Heart left ventricle (tissue), 16 donors: Measurements from ENCODE around the gene MYBPC2. TPM values are rescaled to one million over a fixed set of nuclear protein-coding genes. Genes with fewer than 3 reads are reported as not detected.

Experiments used
- ATAC-seq, 4 donors: fragments of 200-7000 bp; cut with Tn5 transposase; one replicate each; pipeline ENCODE4 v1.9.1; 2020 to 2022; ENCODE audit warnings: moderate library complexity in 4 of 4, mild to moderate bottlenecking in 3 of 4, moderate number of reproducible peaks in 1 of 4
- DNase-seq, 5 donors: peaks; one replicate each; pipeline ENCODE4 v3.0.0-alpha.2; 2020
- H3K27ac ChIP-seq, 12 donors: fragments of 200-600 bp; sonication (generic) in 4 of 12; one replicate each; pipeline versions ENCODE4 v1.5.0 to v1.8.0; 2016 to 2022; ENCODE audit warnings: mild to moderate bottlenecking in 2 of 12
- H3K27me3 ChIP-seq, 9 donors: fragments of 200-600 bp; sonication (generic) in 2 of 9; one replicate each; pipeline versions ENCODE4 v1.5.1 to v1.8.0; 2016 to 2022; ENCODE audit warnings: mild to moderate bottlenecking in 3 of 9
- H3K36me3 ChIP-seq, 9 donors: fragments of 200-600 bp; sonication (generic) in 2 of 9; one replicate each; pipeline versions ENCODE4 v1.5.0 to v1.8.0; 2018 to 2022; ENCODE audit warnings: mild to moderate bottlenecking in 2 of 9
- H3K4me1 ChIP-seq, 12 donors: fragments of 200-600 bp; sonication (generic) in 4 of 12; one replicate each; pipeline versions ENCODE4 v1.5.0 to v1.8.0; 2016 to 2022; ENCODE audit warnings: mild to moderate bottlenecking in 3 of 12
- H3K4me3 ChIP-seq, 12 donors: fragments of 200-600 bp; sonication (generic) in 4 of 12; one replicate each; pipeline versions ENCODE4 v1.5.0 to v1.8.0; 2017 to 2022; ENCODE audit warnings: mild to moderate bottlenecking in 9 of 12, moderate library complexity in 4 of 12
- H3K9me3 ChIP-seq, 12 donors: fragments of 200-600 bp; sonication (generic) in 4 of 12; one replicate each; pipeline versions ENCODE4 v1.5.0 to v1.8.0; 2016 to 2022; ENCODE audit warnings: mild to moderate bottlenecking in 1 of 12
- POLR2A ChIP-seq, 2 donors: fragments of 450-650 bp; IDR thresholded peaks; one replicate each; pipeline ENCODE4 v1.6.1; 2017; ENCODE audit warnings: antibody characterized with exemption in 2 of 2, mild to moderate bottlenecking in 2 of 2, moderate library complexity in 2 of 2
- whole genome bisulfite sequencing, 4 donors: extraction: QIAGEN DNeasy Blood & Tissue Kit in 2 of 4; methylation state at CpG; one replicate each; pipeline versions ENCODE4 v1.1.5 to v1.1.7; 2013 to 2018; 5-methylcytosine and 5-hydroxymethylcytosine counted together
- intact Hi-C, 10 donors: fragments of 100-400 bp; cut with DNase I; formaldehyde crosslinking; loops; one replicate each; pipeline versions ENCODE4 v1.11.1 to v1.14.2; 2022
- polyA plus RNA-seq, 2 donors: library from polyadenylated mRNA; stranded (reverse); fragments of 200-250 nt; gene quantifications; one replicate each; pipeline ENCODE4 v1.2.3, GENCODE V29; 2013
- total RNA-seq, 9 donors: library from RNA; depleted of rRNA in 2 of 9; stranded (reverse); fragments of >200 nt in 2 of 9; fragmentation: NEBNext Ultra II Directional in 3 of 9; extraction: Animal tissue kit (Norgen Biotek cat#: 25700) in 3 of 9; gene quantifications; one replicate each; pipeline versions ENCODE4 v1.1.0 to v1.2.4, GENCODE V29; 2016 to 2023
- TF ChIP-seq, protein P1 (sequence below), 12 donors: fragments of 200-600 bp; sonication (generic) in 4 of 12; IDR thresholded peaks; one replicate each; pipeline versions ENCODE4 v1.5.0 to v1.8.0; 2018 to 2022; ENCODE audit warnings: antibody characterized with exemption in 12 of 12, mild to moderate bottlenecking in 5 of 12
- donor health status: ischemic (EF 13 %, LVEDD 7.1; RV severe dilation, severe dysfunction).
- donor health status: healthy with polysubstance abuse.
- donor health status: DM: no; HTN: yes; CAD: no.
- donor health status: DM: no; HTN: no; CAD: no.
- donor health status: ischemic (EF 25% LVEDD 6.9; RV normal size, moderate dysfunction).
- donor health status: ischemic (EF 25% LVEDD 5.7; RV mildly dilated, moderate dysfunction).
- donor health status: healthy.
- donor health status: DM: yes; HTN: yes; CAD: no.
- donor health status: ischemic (EF 35%, LVEDD 5.7; RV mildly dilated, moderate dysfunction).
- donor health status: nonischemic (EF 11% LVEDD 7.7; RV severe dilation, severe dysfunction).
- donor health status: DM: yes; HTN: yes; CAD: no.
- donor health status: PGD.
- donor health status: ischemic (EF 29% LVEDD 5.4; RV normal size, mild dysfunction).
- donor health status: nonischemic (EF 23%, LVEDD 6.1; RV moderate dilation, normal function).

Gene MYBPC2
- total and polyA plus RNA-seq, 11 donors = 0.09 to 0.35 (median 0.28) TPM; not detected in 8

DNA sequence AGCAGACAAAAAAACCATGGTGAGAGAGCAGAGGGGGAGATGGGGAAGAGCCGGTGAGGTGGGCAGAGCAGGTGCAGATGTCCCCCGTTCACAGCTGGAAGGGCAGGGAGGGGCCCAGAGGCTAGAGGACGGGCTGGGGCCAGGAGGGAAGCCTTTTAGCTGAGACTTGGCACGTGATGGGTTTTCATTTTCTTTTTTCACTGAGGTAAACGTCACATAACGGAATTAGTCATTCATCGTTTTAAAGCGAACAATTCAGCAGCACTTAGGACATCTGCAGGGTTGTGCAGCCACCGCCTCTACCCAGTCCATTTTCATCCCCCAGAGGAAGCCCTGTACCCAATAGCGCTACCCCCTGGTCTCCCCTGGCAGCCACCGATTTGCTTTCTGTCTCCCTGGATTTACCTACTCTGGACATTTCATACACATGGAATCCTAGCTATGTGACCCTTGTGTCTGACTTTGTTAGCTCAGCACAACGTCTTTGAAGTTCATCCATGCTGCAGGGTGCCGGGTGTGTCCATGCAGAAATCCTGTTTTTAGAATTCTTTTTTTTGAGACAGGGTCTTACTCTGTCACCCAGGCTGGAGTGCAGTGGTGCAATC, 27.6 kb downstream of the MYBPC2 start:
- H3K27ac ChIP-seq = no peak overlapping the region
- no peaks in the 10 kb centered on the region for H3K4me1 ChIP-seq
- no peaks in the 10 kb centered on the region for H3K36me3 ChIP-seq
- DNase-seq (no peak), ATAC-seq (no peak)
- intact Hi-C loops = loop anchor here in 7 of 10 donors (2.0 to 5.0 kb wide), 3 partner anchors 91 to 103 kb away; partner anchors contain the start of gene NAPSA (in 3 of the 7)
- 29 to 35% (median 34%) methylated on average over 13 of the region's 13 CpGs for WGBS, 4 donors
- peaks cover 3 to 52% (median 19%) of the 10 kb centered on the region in 9 donors for H3K27me3 ChIP-seq
- H3K9me3 ChIP-seq = no peaks in the 10 kb centered on the region
- H3K4me3 ChIP-seq = no peak overlapping the region
- TF ChIP-seq POLR2A (IDR thresholded peaks at IDR 0.05) = no peak
- TF ChIP-seq, protein P1, sequence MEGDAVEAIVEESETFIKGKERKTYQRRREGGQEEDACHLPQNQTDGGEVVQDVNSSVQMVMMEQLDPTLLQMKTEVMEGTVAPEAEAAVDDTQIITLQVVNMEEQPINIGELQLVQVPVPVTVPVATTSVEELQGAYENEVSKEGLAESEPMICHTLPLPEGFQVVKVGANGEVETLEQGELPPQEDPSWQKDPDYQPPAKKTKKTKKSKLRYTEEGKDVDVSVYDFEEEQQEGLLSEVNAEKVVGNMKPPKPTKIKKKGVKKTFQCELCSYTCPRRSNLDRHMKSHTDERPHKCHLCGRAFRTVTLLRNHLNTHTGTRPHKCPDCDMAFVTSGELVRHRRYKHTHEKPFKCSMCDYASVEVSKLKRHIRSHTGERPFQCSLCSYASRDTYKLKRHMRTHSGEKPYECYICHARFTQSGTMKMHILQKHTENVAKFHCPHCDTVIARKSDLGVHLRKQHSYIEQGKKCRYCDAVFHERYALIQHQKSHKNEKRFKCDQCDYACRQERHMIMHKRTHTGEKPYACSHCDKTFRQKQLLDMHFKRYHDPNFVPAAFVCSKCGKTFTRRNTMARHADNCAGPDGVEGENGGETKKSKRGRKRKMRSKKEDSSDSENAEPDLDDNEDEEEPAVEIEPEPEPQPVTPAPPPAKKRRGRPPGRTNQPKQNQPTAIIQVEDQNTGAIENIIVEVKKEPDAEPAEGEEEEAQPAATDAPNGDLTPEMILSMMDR (IDR thresholded peaks at IDR 0.05) = no peak

DNA sequence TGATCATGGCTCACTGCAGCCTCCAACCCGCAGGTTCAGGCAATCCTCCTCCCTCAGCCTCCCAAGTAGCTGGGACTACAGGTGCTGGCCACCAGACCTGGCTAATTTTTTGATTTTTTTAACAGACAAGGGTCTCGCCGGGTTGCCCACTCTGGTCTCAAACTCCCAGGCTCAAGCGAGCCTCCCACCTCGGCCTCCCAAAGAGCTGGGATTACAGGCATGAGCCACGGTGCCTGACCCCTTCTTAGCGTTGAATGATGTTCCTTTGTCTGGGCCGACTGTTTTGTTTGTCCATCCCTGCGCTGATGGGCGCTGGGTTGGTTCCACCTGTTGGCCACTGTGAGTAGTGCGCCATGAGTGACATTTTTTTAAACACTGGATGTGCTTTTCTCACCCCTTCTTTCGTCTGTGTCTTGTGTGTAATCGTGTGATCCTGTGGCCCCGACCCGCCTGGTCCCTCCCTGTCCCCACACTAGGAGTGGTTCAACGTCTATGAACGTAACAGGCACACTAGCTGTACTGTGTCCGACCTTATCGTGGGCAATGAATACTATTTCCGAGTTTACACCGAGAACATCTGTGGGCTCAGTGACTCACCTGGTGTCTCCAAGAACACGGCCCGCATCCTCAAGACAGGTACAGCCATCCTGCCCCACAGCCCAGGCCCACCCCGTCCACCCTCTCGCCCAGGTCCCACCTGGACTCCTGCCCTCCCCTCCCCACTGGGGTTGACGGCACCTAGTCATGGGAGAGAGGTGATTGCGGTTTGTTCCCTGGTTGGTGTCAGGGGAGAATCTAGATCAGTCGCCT, 28.6 kb downstream of the MYBPC2 start:
- ATAC-seq (peak; percentile 62 to 90 (median 70)), DNase-seq (peak in 2 of 5 donors; percentile 38 to 54)
- H3K27ac ChIP-seq = no peak overlapping the region
- TF ChIP-seq, protein P1 (IDR thresholded peaks at IDR 0.05) = peak; percentile 62 to 84 (median 78)
- no peak for TF ChIP-seq POLR2A (IDR thresholded peaks at IDR 0.05)
- 34 to 39% (median 34%) methylated on average over 26 to 28 of the region's 28 CpGs for WGBS, 4 donors
- intact Hi-C loops = loop anchor here in 9 of 10 donors (1.0 to 5.0 kb wide), 5 partner anchors 92 to 104 kb away; partner anchors contain the start of gene NAPSA (in 3 of the 9)
- no peaks in the 10 kb centered on the region for H3K4me1 ChIP-seq
- H3K36me3 ChIP-seq = no peaks in the 10 kb centered on the region
- H3K27me3 ChIP-seq = peaks cover 3 to 50% (median 19%) of the 10 kb centered on the region in 9 donors
- no peaks in the 10 kb centered on the region for H3K9me3 ChIP-seq
- no peak overlapping the region for H3K4me3 ChIP-seq

DNA sequence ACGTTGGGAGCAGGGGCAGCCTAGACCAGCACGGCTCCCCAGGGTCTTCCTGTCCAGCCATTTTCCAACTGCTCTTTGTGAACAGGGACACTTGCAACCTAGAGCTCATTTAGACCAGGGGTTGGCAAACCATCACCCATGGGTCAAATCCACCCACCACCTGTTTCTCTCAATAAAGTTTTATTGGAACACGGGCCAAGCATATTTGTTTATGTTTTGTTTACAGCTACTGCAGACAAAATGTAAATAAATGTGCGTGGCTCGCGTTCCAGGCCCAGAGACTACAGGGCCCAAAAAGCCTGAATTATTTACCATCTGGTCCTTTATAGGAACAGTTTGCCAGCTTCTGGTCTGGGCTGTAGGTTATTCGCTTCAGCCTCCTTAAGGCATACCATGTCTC, 30.3 kb downstream of the MYBPC2 start:
- Histone ChIP-seq H3K36me3 (no peaks in the 10 kb centered on the region), H3K27me3 (peaks cover 3 to 35% (median 10%) of the 10 kb centered on the region in 9 donors), H3K4me3 (no peak overlapping the region), H3K27ac (no peak overlapping the region), H3K4me1 (no peaks in the 10 kb centered on the region), H3K9me3 (no peaks in the 10 kb centered on the region)
- TF ChIP-seq POLR2A (IDR thresholded peaks at IDR 0.05) = no peak
- TF ChIP-seq, protein P1 (IDR thresholded peaks at IDR 0.05) = no peak
- intact Hi-C loops = loop anchor here in 4 of 10 donors (2.0 to 5.0 kb wide), 2 partner anchors 94 to 96 kb away; partner anchors contain the start of gene NAPSA (in 3 of the 4)
- 73 to 79% (median 77%) methylated on average over 7 of the region's 7 CpGs for WGBS, 4 donors
- DNase-seq (no peak), ATAC-seq (no peak)

DNA sequence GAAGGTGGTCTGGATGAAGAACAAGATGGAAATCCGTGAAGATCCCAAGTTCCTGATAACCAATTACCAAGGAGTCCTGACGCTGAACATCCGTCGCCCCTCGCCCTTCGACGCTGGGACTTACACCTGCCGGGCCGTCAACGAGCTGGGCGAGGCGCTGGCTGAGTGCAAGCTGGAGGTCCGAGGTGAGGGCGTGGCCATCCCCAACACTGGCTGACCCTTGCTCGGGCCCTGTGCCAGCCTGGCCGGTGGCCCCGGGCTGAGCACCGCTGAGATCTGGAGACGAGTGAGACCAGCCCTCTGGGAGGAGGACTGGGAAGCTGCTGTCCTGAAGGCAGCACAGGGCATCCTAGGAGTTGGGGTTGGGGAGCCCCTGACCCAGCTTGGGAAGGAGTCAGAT, 31.7 kb downstream of the MYBPC2 start:
- no peak for DNase-seq

More for the DNA sequence above, 31.7 kb downstream of the MYBPC2 start:
- TF ChIP-seq, protein P1 (IDR thresholded peaks at IDR 0.05) = no peak
- no peak for TF ChIP-seq POLR2A (IDR thresholded peaks at IDR 0.05)
- Histone ChIP-seq H3K4me3 (no peak overlapping the region), H3K36me3 (no peaks in the 10 kb centered on the region), H3K27me3 (peaks cover 0 to 23% (median 4%) of the 10 kb centered on the region in 9 donors), H3K27ac (no peak overlapping the region), H3K9me3 (no peaks in the 10 kb centered on the region), H3K4me1 (no peaks in the 10 kb centered on the region)
- intact Hi-C loops = loop anchor here in 3 of 10 donors (5.0 kb wide), 1 partner anchor 97 kb away; the partner anchor contains the start of gene NAPSA (in 3 of the 3)
- ATAC-seq = no peak
- 70 to 80% (median 76%) methylated on average over 19 of the region's 19 CpGs for WGBS, 4 donors
